Neural cell (in vitro differentiated cells): Measurements from ENCODE around the gene SWI5.

ENCODE experiments used
- CTCF ChIP-seq: fragments of 450-650 bp; IDR thresholded peaks from 2 replicates; pipeline ENCODE4 v1.5.1; 2014; ENCODE audit warnings: antibody characterized with exemption, mild to moderate bottlenecking, moderate library complexity; ENCODE audit not compliant: poor library complexity, severe bottlenecking
- POLR2AphosphoS5 ChIP-seq: IDR thresholded peaks from 2 replicates; pipeline ENCODE4 v1.6.1; 2012

GRCh38 chr9:128280084-128280622 lies 4.1 kb downstream of the SWI5 start:
- TF ChIP-seq CTCF (no peak), POLR2AphosphoS5 (no peak)
